GM23248 (cell line): ENCODE data around the gene PTS. TPM values are rescaled to one million over a fixed set of nuclear protein-coding genes. Genes with fewer than 3 reads are reported as not detected.

Experiments used
- DNase-seq: peaks from one replicate; pipeline ENCODE4 v3.0.0-alpha.2; 2015
- H2AFZ ChIP-seq: fragments of 200-600 bp; sonication (generic); 2 replicates; pipeline ENCODE4 v1.6.1; 2016; ENCODE audit warnings: antibody characterized with exemption
- H3F3A ChIP-seq: fragments of 200-600 bp; sonication (generic); 2 replicates; pipeline ENCODE4 v1.6.1; 2016; ENCODE audit warnings: mild to moderate bottlenecking, antibody characterized with exemption, mixed run types; ENCODE audit not compliant: insufficient read depth
- H3K27ac ChIP-seq: fragments of 200-600 bp; sonication (generic); 2 replicates; pipeline ENCODE4 v1.5.1; 2016; ENCODE audit warnings: mild to moderate bottlenecking
- H3K27me3 ChIP-seq: fragments of 200-600 bp; sonication (generic); replicated peaks from 2 replicates; pipeline ENCODE4 v1.6.1; 2016; ENCODE audit warnings: mild to moderate bottlenecking; ENCODE audit not compliant: insufficient read depth
- H3K36me3 ChIP-seq: fragments of 200-600 bp; sonication (generic); 2 replicates; pipeline ENCODE4 v1.6.1; 2016; ENCODE audit warnings: low read depth, mild to moderate bottlenecking
- H3K4me1 ChIP-seq: fragments of 200-600 bp; sonication (generic); 2 replicates; pipeline ENCODE4 v1.6.1; 2016; ENCODE audit warnings: mild to moderate bottlenecking; ENCODE audit not compliant: insufficient read depth
- H3K4me2 ChIP-seq: fragments of 200-600 bp; sonication (generic); one replicate; pipeline ENCODE4 v1.6.1; 2016; ENCODE audit warnings: mild to moderate bottlenecking; ENCODE audit not compliant: unreplicated experiment
- H3K4me3 ChIP-seq: fragments of 200-600 bp; sonication (generic); 2 replicates; pipeline ENCODE4 v1.5.1; 2016; ENCODE audit warnings: mild to moderate bottlenecking
- H3K79me2 ChIP-seq: fragments of 200-600 bp; sonication (generic); 2 replicates; pipeline ENCODE4 v1.6.1; 2016; ENCODE audit warnings: mild to moderate bottlenecking; ENCODE audit not compliant: insufficient read depth
- H3K9ac ChIP-seq: fragments of 200-600 bp; sonication (generic); 2 replicates; pipeline ENCODE4 v1.6.1; 2016; ENCODE audit warnings: mild to moderate bottlenecking
- H3K9me2 ChIP-seq: fragments of 200-600 bp; sonication (generic); 2 replicates; pipeline ENCODE4 v1.6.1; 2016; ENCODE audit warnings: mixed run types, mild to moderate bottlenecking, moderate library complexity; ENCODE audit not compliant: insufficient read depth
- H3K9me3 ChIP-seq: fragments of 200-600 bp; sonication (generic); one replicate; pipeline ENCODE4 v1.6.1; 2017; ENCODE audit warnings: low read depth
- H4K20me1 ChIP-seq: fragments of 200-600 bp; sonication (generic); 2 replicates; pipeline ENCODE4 v1.6.0; 2016; ENCODE audit not compliant: insufficient read depth
- EZH2 ChIP-seq: fragments of 200-600 bp; sonication (generic); IDR thresholded peaks from 2 replicates; pipeline ENCODE4 v1.6.1; 2018; ENCODE audit warnings: antibody characterized with exemption, mild to moderate bottlenecking; ENCODE audit not compliant: insufficient read depth, poor library complexity, severe bottlenecking
- EZH2phosphoT487 ChIP-seq: fragments of 200-600 bp; sonication (generic); IDR thresholded peaks from 2 replicates; pipeline ENCODE4 v1.6.1; 2018; ENCODE audit warnings: antibody characterized with exemption, moderate library complexity, mild to moderate bottlenecking, low read depth; ENCODE audit not compliant: insufficient read depth
- WGBS, 2 experiments: methylation state at CpG; one replicate each; pipeline ENCODE4 v1.1.6; 2015 to 2017; ENCODE audit warnings: low lambda C conversion rate in 2 of 2, low coverage in 1 of 2; ENCODE audit errors: missing lambda C conversion rate in 2 of 2; 5-methylcytosine and 5-hydroxymethylcytosine counted together
- in situ Hi-C: fragments of 300-500 bp; cut with MboI; formaldehyde crosslinking; loops from 2 replicates; pipeline ENCODE4 v1.15.0; 2020
- polyA plus RNA-seq: library from polyadenylated mRNA; unstranded; fragments of >200 nt; fragmentation: Nextera tagmentation; extraction: Ambion mirVana; gene quantifications from 2 replicates; pipeline ENCODE4 v1.2.1, GENCODE V29; 2016
- total RNA-seq: library from RNA; depleted of rRNA; stranded (reverse); fragments of >200 nt; shearing (Covaris generic); gene quantifications from 2 replicates; pipeline ENCODE4 v1.2.3, GENCODE V29; 2014

Gene PTS
- total and polyA plus RNA-seq, 2 experiments from 2014 or later: 36.5 to 100 TPM

DNA sequence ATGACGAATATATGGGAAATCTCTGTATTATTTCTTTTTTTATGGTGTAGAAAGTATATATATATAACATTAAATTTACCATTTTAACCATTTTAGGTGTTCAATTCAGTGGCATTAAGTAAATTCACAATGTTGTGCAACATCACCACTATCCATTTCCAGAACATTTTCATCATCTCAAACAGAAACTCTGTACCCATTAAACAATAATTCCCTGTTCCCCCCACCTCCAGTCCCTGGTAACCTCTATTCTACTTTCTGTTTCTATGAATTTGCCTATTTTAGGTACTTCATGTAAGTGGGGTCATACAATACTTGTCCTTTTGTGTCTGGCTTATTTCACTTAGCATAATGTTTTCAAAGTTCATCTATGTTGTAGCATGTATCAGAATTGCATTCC lies 15.3 kb upstream of the PTS start:
- no peaks in the 10 kb centered on the region for H3F3A ChIP-seq
- H3K79me2 ChIP-seq: no peaks in the 10 kb centered on the region
- 64 to 73% methylated on average over 1 of the region's 1 CpG for WGBS, 2 experiments
- H3K4me2 ChIP-seq: no peak overlapping the region
- 0 out of 2 replicates have a peak, but pooled peaks cover 3% of the 10 kb centered on the region for H3K4me1 ChIP-seq
- H4K20me1 ChIP-seq: no peaks in the 10 kb centered on the region
- DNase-seq: no peak
- no peaks in the 10 kb centered on the region for H3K9me3 ChIP-seq
- no peaks in the 10 kb centered on the region; the same call in 1 of the 2 replicates for H3K9me2 ChIP-seq
- H3K27me3 ChIP-seq: no peaks in the 10 kb centered on the region
- no peak overlapping the region for H3K4me3 ChIP-seq
- no peak overlapping the region for H3K27ac ChIP-seq
- H3K36me3 ChIP-seq: no peaks in the 10 kb centered on the region
- no peak overlapping the region for H3K9ac ChIP-seq
- no peak for TF ChIP-seq EZH2
- no peak overlapping the region for H2AFZ ChIP-seq
- in situ Hi-C loops: no loop called here

DNA sequence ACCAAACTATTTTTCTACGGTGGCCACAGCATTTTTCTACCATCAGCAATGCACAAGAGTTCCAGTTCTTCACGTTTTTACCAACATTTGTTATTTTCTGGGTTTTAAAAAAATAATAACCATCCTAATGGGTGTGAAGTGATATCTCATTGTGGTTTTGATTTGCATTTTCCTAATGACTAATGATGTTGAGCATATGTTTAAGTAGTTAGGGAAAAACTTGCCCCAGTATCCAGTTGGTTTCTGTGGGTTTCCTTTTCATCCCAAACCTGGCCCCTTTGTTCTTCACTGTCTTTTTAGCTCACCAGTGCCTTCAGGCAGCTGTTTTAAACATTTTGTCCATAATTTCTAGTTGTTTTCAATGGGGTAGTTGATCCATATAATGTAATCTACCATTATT lies 14.7 kb upstream of the PTS start:
- TF ChIP-seq EZH2: no peak
- TF ChIP-seq EZH2phosphoT487: no peak

DNA sequence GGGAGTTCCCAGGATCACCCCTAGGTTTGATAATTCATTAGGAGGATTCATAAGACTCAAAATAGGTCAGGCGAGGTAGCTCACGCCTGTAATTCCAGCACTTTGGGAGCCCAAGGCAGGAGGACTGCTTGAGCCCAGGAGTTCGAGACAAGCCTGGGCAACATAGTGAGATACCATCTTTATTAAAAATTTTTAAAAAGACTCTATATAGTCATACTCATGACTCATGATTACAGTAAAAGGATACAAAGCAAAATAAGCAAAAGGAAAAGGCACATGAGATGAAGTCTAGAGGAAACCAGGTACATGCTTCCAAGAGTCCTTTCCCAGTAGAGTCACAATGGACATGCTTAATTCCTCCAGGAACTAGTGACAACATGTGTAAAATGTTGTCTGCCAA lies 13.9 kb upstream of the PTS start:
- Histone ChIP-seq H3F3A (no peaks in the 10 kb centered on the region), H3K27ac (no peak overlapping the region), H4K20me1 (no peaks in the 10 kb centered on the region), H3K79me2 (no peaks in the 10 kb centered on the region), H3K27me3 (no peaks in the 10 kb centered on the region), H3K4me2 (no peak overlapping the region), H2AFZ (no peak overlapping the region), H3K4me1 (0 out of 2 replicates have a peak, but pooled peaks cover 3% of the 10 kb centered on the region), H3K36me3 (no peaks in the 10 kb centered on the region), H3K4me3 (no peak overlapping the region), H3K9me2 (no peaks in the 10 kb centered on the region; the same call in 1 of the 2 replicates), H3K9me3 (no peaks in the 10 kb centered on the region), H3K9ac (no peak overlapping the region)
- peak; percentile 20 for DNase-seq
- in situ Hi-C loops: no loop called here
- TF ChIP-seq EZH2phosphoT487: no peak
- TF ChIP-seq EZH2: no peak
- 60 to 62% methylated on average over 3 of the region's 3 CpGs for WGBS, 2 experiments

More for the DNA sequence above, 14.7 kb upstream of the PTS start:
- H3K4me1 ChIP-seq: 0 out of 2 replicates have a peak, but pooled peaks cover 3% of the 10 kb centered on the region
- no peaks in the 10 kb centered on the region for H4K20me1 ChIP-seq
- H3K79me2 ChIP-seq: no peaks in the 10 kb centered on the region
- no peak overlapping the region for H3K9ac ChIP-seq
- DNase-seq: no peak
- in situ Hi-C loops: no loop called here
- no peaks in the 10 kb centered on the region for H3F3A ChIP-seq
- no peak overlapping the region for H3K27ac ChIP-seq
- H3K9me3 ChIP-seq: no peaks in the 10 kb centered on the region
- WGBS, 2 experiments: 52 to 56% methylated on average over 2 of the region's 2 CpGs
- no peaks in the 10 kb centered on the region; the same call in 1 of the 2 replicates for H3K9me2 ChIP-seq
- no peaks in the 10 kb centered on the region for H3K36me3 ChIP-seq
- no peak overlapping the region for H3K4me2 ChIP-seq
- H3K4me3 ChIP-seq: no peak overlapping the region
- H2AFZ ChIP-seq: no peak overlapping the region
- no peaks in the 10 kb centered on the region for H3K27me3 ChIP-seq

DNA sequence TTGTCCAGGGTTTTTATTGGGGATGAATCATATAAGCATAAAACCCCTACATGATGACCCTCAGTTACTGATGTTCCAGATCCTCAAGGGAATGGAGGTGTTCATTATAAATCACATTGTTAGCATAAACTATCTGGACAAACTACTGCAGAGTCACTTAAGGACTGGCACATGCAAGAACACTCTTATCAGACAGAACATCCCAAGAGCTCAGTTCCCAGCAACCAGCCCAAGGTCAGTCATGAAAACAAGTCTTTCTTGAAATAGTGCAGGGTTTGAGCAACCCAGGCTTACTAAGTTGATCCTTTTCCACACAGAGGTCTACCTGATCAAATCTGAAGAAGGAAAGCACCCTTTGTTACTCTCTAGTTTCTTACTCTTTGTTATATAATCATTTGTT lies 13.5 kb upstream of the PTS start:
- DNase-seq: no peak
- Histone ChIP-seq H4K20me1 (no peaks in the 10 kb centered on the region), H2AFZ (no peak overlapping the region), H3K27me3 (no peaks in the 10 kb centered on the region), H3K4me1 (0 out of 2 replicates have a peak, but pooled peaks cover 3% of the 10 kb centered on the region), H3K79me2 (no peaks in the 10 kb centered on the region), H3K9me3 (no peaks in the 10 kb centered on the region), H3K4me3 (no peak overlapping the region), H3K9me2 (no peaks in the 10 kb centered on the region), H3K9ac (no peak overlapping the region), H3K36me3 (no peaks in the 10 kb centered on the region), H3K4me2 (no peak overlapping the region), H3K27ac (no peak overlapping the region), H3F3A (no peaks in the 10 kb centered on the region)
- in situ Hi-C loops: no loop called here
- TF ChIP-seq EZH2: no peak
- no peak for TF ChIP-seq EZH2phosphoT487

DNA sequence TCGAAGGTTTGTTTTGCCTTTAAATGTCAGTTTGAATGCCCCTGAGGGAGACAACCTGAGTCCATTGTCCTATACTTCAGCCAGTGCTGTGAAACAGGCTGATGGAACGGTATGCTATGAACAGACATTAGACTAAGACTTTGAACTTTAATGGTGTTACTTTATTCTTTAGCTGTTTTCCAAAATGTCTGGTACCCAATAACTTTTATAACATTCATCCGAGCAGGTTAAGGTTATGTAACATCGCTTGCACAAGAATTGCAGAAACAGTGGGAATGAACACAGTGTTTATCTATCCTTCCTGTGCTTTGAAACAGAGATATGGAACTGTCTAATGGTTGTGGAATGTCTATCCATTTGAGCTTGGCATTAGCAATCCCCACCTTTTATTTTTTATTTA lies 12.5 kb upstream of the PTS start:
- TF ChIP-seq EZH2 (no peak), EZH2phosphoT487 (no peak)
- Histone ChIP-seq H3K27ac (no peak overlapping the region), H3F3A (no peaks in the 10 kb centered on the region), H3K9ac (no peak overlapping the region), H3K4me2 (no peak overlapping the region), H3K4me3 (no peak overlapping the region), H3K36me3 (no peaks in the 10 kb centered on the region), H3K9me2 (no peaks in the 10 kb centered on the region), H3K79me2 (no peaks in the 10 kb centered on the region), H2AFZ (no peak overlapping the region), H4K20me1 (no peaks in the 10 kb centered on the region), H3K9me3 (no peaks in the 10 kb centered on the region), H3K27me3 (no peaks in the 10 kb centered on the region), H3K4me1 (0 out of 2 replicates have a peak, but pooled peaks cover 3% of the 10 kb centered on the region)
- WGBS, 2 experiments: 73 to 77% methylated on average over 4 of the region's 4 CpGs
- in situ Hi-C loops: no loop called here
- DNase-seq: no peak
